GM10248 (cell line): ENCODE data around the gene COPG1.

Experiments used
- CTCF ChIA-PET: fragments of 300-600 bp; sonication (Branson Sonifier 250); formaldehyde crosslinking; extraction: SDS; loops from one replicate; lab custom pipeline; 2021; ENCODE audit warnings: antibody characterized with exemption; lab: Yijun Ruan, JAX
- POLR2A ChIA-PET: fragments of 350-650 bp; sonication (Branson Sonifier 250); formaldehyde crosslinking; extraction: SDS; loops from one replicate; lab custom pipeline; 2020; ENCODE audit warnings: antibody characterized with exemption; lab: Yijun Ruan, JAX
- DNase-seq: peaks from one replicate; pipeline ENCODE4 v3.0.0; 2012; ENCODE audit errors: extremely low spot score
- CTCF ChIP-seq: IDR thresholded peaks from 2 replicates; pipeline ENCODE4 v1.5.1; 2012; ENCODE audit warnings: mild to moderate bottlenecking, low read depth; ENCODE audit errors: extremely low read depth, missing control alignments, control extremely low read depth

The COPG1 gene

DNA sequence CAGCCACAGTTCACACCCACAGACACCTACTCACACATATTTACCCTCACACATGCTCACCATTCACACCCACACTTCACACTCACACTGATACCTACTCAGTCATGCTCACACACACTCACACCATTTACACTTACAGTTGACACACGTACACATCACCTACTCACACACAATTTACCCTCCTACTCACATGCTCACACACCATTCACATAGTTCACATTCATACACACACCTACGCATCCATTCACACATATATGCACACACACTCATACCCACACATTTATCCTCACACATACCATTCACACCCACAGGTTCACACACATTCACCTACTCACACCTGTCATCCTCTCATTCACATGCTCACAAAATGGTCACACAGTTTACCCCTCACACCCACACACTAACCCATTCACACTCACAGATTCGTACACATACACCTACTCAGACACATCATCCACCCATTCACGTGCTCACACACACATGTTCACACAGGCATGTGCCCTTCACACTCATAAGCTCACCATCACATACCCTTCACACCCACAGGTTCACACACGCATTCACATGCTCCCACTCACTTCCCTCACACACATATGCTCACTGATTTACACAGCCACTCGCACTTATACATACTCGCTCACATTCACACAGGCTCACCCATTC lies 71.5 kb downstream of the COPG1 start:
- CTCF ChIA-PET, result no interaction called here
- no peak for TF ChIP-seq CTCF
- POLR2A ChIA-PET, result interaction anchor here (0.5 kb wide), 1 partner anchor 31 kb away, joined by 3 read pairs; no protein-coding TSS in a partner anchor
- DNase-seq, result no peak

GRCh38 chr3:129321887-129322286 lies 72.5 kb downstream of the COPG1 start:
- TF ChIP-seq CTCF, result no peak
- no peak for DNase-seq
- POLR2A ChIA-PET, result no interaction called here
- CTCF ChIA-PET, result no interaction called here

- CTCF ChIA-PET, result interaction anchor here (0.6 to 2.0 kb wide), 6 partner anchors 10 to 354 kb away, joined by 3 to 8 read pairs (median 4); no protein-coding TSS in a partner anchor
- POLR2A ChIA-PET, result no interaction called here
- DNase-seq, result peak; percentile 75
- peak; percentile 42 for TF ChIP-seq CTCF
Measured at GRCh38 chr3:129323651-129324294, 74.4 kb downstream of the COPG1 start.

- ChIA-PET CTCF (interaction anchor here (2.0 kb wide), 1 partner anchor 79 kb away, joined by 8 read pairs; no protein-coding TSS in a partner anchor), POLR2A (no interaction called here)
- no peak for TF ChIP-seq CTCF
- no peak for DNase-seq
Measured at GRCh38 chr3:129324855-129325254, 75.4 kb downstream of the COPG1 start.

DNA sequence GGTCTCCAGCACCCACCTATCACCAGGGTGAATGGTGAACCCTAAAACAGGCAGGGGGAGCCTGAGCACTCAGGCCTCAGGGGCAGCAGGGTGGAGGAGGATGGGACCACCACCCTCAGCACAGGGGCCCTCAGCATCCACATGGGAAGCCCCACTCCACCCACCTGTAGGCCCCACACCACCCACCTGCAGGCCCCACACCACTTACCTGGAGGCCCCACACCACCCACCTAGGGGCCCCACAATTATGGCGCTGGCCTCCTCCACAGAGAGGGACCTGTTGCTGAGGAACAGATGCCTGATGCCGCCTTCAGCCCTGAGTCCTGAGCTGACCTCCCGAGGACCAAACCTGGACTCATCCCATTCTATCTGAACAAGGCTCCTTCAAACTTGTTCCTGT lies 76.0 kb downstream of the COPG1 start:
- CTCF ChIA-PET, result no interaction called here
- DNase-seq, result no peak
- POLR2A ChIA-PET, result no interaction called here
- TF ChIP-seq CTCF, result no peak

DNA sequence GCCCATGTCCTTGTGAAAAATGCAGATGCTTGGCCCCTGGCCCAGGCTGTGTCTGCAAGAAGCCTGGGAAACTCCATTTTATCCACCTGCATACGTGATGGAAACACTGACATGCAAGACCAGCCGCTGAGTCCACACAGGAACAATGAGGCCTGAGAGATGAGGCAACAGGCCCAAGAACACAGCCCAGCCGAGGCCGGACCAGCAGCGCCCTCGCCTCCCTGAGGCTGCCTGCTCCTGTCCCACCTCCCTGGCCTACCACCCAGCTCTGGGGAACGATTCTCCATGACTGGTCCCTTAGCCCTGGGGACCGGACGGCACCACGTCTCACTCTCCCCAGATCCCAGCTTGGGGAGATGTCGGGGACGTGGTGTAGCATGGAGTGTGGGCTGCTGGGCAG lies 76.7 kb downstream of the COPG1 start:
- no peak for DNase-seq
- no peak for TF ChIP-seq CTCF
- ChIA-PET CTCF (interaction anchor here (1.2 to 1.8 kb wide), 2 partner anchors 10 to 57 kb away, joined by 3 to 16 read pairs; a partner anchor contains a TSS), POLR2A (interaction anchor here (0.6 to 1.1 kb wide), 2 partner anchors 10 to 71 kb away, joined by 3 read pairs; a partner anchor contains a TSS)
